ENCODE measurements around the gene HNRNPU.

Gene HNRNPU

DNA sequence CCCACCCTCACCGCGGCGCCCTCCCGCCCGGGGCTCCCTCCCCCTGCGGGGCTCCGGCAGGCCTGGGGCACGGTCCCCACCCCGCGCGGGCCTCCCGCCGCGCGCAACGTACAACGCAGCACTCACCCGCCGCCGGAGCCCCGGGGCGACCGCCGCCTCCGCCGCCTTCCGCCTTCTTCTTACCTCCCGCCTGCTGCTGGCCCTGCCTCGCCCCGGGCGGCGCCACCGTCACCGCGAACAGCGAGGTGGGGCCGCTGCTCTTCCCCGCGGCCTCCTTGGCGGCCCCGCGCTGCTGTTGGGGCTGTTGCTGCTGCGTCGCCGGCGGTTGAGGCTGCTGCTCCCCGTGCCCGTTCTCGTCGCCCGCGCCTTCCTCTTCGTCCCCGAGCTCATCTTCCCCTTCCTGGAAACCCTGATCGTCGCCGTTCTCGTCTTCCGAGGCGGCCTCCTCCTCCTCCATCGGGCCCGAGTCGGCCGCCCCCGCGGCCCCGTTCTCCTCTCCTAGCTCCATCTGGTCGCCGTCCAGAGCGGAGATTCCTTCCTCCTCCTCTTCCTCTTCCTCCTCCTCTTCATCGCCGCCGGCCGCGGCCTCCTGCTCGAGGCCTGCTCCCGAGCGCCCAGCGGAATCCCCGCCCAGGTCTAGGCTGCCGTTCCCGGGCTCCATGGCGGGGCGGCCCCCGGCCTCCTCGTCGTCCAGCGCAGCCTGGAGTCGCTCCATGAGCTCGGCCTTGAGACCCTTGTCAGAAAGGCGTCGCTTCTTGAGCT is 671 bp downstream of the HNRNPU start (continued):
- TF ChIP-seq, protein P1, sequence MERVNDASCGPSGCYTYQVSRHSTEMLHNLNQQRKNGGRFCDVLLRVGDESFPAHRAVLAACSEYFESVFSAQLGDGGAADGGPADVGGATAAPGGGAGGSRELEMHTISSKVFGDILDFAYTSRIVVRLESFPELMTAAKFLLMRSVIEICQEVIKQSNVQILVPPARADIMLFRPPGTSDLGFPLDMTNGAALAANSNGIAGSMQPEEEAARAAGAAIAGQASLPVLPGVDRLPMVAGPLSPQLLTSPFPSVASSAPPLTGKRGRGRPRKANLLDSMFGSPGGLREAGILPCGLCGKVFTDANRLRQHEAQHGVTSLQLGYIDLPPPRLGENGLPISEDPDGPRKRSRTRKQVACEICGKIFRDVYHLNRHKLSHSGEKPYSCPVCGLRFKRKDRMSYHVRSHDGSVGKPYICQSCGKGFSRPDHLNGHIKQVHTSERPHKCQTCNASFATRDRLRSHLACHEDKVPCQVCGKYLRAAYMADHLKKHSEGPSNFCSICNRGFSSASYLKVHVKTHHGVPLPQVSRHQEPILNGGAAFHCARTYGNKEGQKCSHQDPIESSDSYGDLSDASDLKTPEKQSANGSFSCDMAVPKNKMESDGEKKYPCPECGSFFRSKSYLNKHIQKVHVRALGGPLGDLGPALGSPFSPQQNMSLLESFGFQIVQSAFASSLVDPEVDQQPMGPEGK (tag by site-specific recombination; IDR thresholded peaks at IDR 0.05): no peak; the same call in 1 of the 2 replicates
- TF ChIP-seq ZSCAN16 (tag by site-specific recombination; IDR thresholded peaks at IDR 0.05): no peak
- TF ChIP-seq SETDB1 (IDR thresholded peaks at IDR 0.05; ENCODE audit: insufficient read length, low read length): no peak
- no peak for TF ChIP-seq ZNF777 (tag by site-specific recombination; IDR thresholded peaks at IDR 0.05; ENCODE audit: borderline replicate concordance)
- no peak for TF ChIP-seq ZNF830 (tag by site-specific recombination; IDR thresholded peaks at IDR 0.05; ENCODE audit: low read depth)
- TF ChIP-seq ZNF548 (tag by site-specific recombination; IDR thresholded peaks at IDR 0.05): no peak
- TF ChIP-seq, protein P2, sequence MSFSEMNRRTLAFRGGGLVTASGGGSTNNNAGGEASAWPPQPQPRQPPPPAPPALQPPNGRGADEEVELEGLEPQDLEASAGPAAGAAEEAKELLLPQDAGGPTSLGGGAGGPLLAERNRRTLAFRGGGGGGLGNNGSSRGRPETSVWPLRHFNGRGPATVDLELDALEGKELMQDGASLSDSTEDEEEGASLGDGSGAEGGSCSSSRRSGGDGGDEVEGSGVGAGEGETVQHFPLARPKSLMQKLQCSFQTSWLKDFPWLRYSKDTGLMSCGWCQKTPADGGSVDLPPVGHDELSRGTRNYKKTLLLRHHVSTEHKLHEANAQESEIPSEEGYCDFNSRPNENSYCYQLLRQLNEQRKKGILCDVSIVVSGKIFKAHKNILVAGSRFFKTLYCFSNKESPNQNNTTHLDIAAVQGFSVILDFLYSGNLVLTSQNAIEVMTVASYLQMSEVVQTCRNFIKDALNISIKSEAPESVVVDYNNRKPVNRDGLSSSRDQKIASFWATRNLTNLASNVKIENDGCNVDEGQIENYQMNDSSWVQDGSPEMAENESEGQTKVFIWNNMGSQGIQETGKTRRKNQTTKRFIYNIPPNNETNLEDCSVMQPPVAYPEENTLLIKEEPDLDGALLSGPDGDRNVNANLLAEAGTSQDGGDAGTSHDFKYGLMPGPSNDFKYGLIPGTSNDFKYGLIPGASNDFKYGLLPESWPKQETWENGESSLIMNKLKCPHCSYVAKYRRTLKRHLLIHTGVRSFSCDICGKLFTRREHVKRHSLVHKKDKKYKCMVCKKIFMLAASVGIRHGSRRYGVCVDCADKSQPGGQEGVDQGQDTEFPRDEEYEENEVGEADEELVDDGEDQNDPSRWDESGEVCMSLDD (tag by site-specific recombination; IDR thresholded peaks at IDR 0.05): peak; percentile 22; the same call in 1 of the 2 replicates
- no peak for TF ChIP-seq HOXC10 (CRISPR knock-in tag; IDR thresholded peaks at IDR 0.05)
- TF ChIP-seq, protein P3, sequence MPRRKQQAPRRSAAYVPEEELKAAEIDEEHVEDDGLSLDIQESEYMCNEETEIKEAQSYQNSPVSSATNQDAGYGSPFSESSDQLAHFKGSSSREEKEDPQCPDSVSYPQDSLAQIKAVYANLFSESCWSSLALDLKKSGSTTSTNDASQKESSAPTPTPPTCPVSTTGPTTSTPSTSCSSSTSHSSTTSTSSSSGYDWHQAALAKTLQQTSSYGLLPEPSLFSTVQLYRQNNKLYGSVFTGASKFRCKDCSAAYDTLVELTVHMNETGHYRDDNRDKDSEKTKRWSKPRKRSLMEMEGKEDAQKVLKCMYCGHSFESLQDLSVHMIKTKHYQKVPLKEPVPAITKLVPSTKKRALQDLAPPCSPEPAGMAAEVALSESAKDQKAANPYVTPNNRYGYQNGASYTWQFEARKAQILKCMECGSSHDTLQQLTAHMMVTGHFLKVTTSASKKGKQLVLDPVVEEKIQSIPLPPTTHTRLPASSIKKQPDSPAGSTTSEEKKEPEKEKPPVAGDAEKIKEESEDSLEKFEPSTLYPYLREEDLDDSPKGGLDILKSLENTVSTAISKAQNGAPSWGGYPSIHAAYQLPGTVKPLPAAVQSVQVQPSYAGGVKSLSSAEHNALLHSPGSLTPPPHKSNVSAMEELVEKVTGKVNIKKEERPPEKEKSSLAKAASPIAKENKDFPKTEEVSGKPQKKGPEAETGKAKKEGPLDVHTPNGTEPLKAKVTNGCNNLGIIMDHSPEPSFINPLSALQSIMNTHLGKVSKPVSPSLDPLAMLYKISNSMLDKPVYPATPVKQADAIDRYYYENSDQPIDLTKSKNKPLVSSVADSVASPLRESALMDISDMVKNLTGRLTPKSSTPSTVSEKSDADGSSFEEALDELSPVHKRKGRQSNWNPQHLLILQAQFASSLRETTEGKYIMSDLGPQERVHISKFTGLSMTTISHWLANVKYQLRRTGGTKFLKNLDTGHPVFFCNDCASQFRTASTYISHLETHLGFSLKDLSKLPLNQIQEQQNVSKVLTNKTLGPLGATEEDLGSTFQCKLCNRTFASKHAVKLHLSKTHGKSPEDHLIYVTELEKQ (tag by site-specific recombination; IDR thresholded peaks at IDR 0.05; ENCODE audit: borderline replicate concordance): no peak
- TF ChIP-seq ZSCAN30 (tag by site-specific recombination; IDR thresholded peaks at IDR 0.05): no peak
- no peak for TF ChIP-seq ZNF175 (tag by site-specific recombination; IDR thresholded peaks at IDR 0.05)
- TF ChIP-seq ZNF571 (tag by site-specific recombination; IDR thresholded peaks at IDR 0.05): no peak
- no peak for TF ChIP-seq ZNF394 (tag by site-specific recombination; IDR thresholded peaks at IDR 0.05; ENCODE audit: borderline replicate concordance)
- TF ChIP-seq ZNF610 (tag by site-specific recombination; IDR thresholded peaks at IDR 0.05; ENCODE audit: borderline replicate concordance): peak; percentile 16; the same call in 1 of the 2 replicates
- TF ChIP-seq ZBTB48 (tag by site-specific recombination; IDR thresholded peaks at IDR 0.05): no peak
- no peak for TF ChIP-seq ZNF404 (tag by site-specific recombination; IDR thresholded peaks at IDR 0.05)
- TF ChIP-seq, protein P4, sequence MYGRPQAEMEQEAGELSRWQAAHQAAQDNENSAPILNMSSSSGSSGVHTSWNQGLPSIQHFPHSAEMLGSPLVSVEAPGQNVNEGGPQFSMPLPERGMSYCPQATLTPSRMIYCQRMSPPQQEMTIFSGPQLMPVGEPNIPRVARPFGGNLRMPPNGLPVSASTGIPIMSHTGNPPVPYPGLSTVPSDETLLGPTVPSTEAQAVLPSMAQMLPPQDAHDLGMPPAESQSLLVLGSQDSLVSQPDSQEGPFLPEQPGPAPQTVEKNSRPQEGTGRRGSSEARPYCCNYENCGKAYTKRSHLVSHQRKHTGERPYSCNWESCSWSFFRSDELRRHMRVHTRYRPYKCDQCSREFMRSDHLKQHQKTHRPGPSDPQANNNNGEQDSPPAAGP (tag by site-specific recombination; IDR thresholded peaks at IDR 0.05): no peak
- TF ChIP-seq, protein P5, sequence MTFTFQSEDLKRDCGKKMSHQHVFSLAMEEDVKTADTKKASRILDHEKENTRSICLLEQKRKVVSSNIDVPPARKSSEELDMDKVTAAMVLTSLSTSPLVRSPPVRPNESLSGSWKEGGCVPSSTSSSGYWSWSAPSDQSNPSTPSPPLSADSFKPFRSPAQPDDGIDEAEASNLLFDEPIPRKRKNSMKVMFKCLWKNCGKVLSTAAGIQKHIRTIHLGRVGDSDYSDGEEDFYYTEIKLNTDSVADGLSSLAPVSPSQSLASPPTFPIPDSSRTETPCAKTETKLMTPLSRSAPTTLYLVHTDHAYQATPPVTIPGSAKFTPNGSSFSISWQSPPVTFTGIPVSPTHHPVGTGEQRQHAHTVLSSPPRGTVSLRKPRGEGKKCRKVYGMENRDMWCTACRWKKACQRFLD (tag by site-specific recombination; IDR thresholded peaks at IDR 0.05): no peak
- peak; percentile 36; the same call in 1 of the 2 replicates for TF ChIP-seq ZNF561 (tag by site-specific recombination; IDR thresholded peaks at IDR 0.05; ENCODE audit: borderline replicate concordance)
- no peak for TF ChIP-seq ZNF510 (tag by site-specific recombination; IDR thresholded peaks at IDR 0.05; ENCODE audit: insufficient replicate concordance)
- TF ChIP-seq ZNF266 (tag by site-specific recombination; IDR thresholded peaks at IDR 0.05; ENCODE audit: low read depth): no peak
- no peak for TF ChIP-seq ZNF274 (IDR thresholded peaks at IDR 0.05; ENCODE audit: low read length)
- no peak for TF ChIP-seq ZNF274 (tag by site-specific recombination; IDR thresholded peaks at IDR 0.05; ENCODE audit: borderline replicate concordance)
- TF ChIP-seq ZEB2 (tag by site-specific recombination; IDR thresholded peaks at IDR 0.05): no peak
- no peak for TF ChIP-seq ZNF514 (tag by site-specific recombination; IDR thresholded peaks at IDR 0.05)
- TF ChIP-seq, protein P6, sequence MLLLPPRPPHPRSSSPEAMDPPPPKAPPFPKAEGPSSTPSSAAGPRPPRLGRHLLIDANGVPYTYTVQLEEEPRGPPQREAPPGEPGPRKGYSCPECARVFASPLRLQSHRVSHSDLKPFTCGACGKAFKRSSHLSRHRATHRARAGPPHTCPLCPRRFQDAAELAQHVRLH (tag by site-specific recombination; IDR thresholded peaks at IDR 0.05): no peak
- TF ChIP-seq, protein P7, sequence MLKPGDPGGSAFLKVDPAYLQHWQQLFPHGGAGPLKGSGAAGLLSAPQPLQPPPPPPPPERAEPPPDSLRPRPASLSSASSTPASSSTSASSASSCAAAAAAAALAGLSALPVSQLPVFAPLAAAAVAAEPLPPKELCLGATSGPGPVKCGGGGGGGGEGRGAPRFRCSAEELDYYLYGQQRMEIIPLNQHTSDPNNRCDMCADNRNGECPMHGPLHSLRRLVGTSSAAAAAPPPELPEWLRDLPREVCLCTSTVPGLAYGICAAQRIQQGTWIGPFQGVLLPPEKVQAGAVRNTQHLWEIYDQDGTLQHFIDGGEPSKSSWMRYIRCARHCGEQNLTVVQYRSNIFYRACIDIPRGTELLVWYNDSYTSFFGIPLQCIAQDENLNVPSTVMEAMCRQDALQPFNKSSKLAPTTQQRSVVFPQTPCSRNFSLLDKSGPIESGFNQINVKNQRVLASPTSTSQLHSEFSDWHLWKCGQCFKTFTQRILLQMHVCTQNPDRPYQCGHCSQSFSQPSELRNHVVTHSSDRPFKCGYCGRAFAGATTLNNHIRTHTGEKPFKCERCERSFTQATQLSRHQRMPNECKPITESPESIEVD (tag by site-specific recombination; IDR thresholded peaks at IDR 0.05): no peak
